Measurements from ENCODE around the gene CENPP. TPM values are rescaled to one million over a fixed set of nuclear protein-coding genes. Genes with fewer than 3 reads are reported as not detected.

Gene CENPP
- total RNA-seq, 4 donors from 2014 or later: 0.37 to 7.1 (median 3.2) TPM

GRCh38 chr9:92341578-92341977, 15.8 kb downstream of the CENPP start:
- in situ Hi-C loops (cut with MboI; ENCODE audit: low pct_ligation_motif_present in 1 of 4, low pct_unique_long_range_greater_than_20kb in 1 of 4, low sequenced_read_pairs in 3 of 4): loop anchor here in 3 of 4 donors (10.0 to 25.0 kb wide), 5 partner anchors 93 to 446 kb away; no protein-coding TSS in a partner anchor
- H3K27ac ChIP-seq: no peak overlapping the region
- peaks cover 0 to 12% (median 0%) of the 10 kb centered on the region in 4 donors for H3K4me1 ChIP-seq
- no peaks in the 10 kb centered on the region for H3K27me3 ChIP-seq
- H3K4me3 ChIP-seq: no peak overlapping the region
- intact Hi-C loops (cut with DNase I; ENCODE audit: low total_unique reads): loop anchor here (10.0 kb wide), 1 partner anchor 93 kb away; no protein-coding TSS in a partner anchor
- TF ChIP-seq CTCF (IDR thresholded peaks at IDR 0.05) (no peak), EP300 (IDR thresholded peaks at IDR 0.05; ENCODE audit: low read depth) (no peak), POLR2AphosphoS5 (IDR thresholded peaks at IDR 0.05) (no peak), POLR2A (IDR thresholded peaks at IDR 0.05) (no peak)
- WGBS, 2 donors (ENCODE audit: low coverage in 1 of 2): 100% methylated on average over 1 of the region's 1 CpG; no CpG with 5 or more reads in 1 of the 2 donors
- H3K9me3 ChIP-seq: no peaks in the 10 kb centered on the region
- DNase-seq: no peak
- no peaks in the 10 kb centered on the region for H3K36me3 ChIP-seq

GRCh38 chr9:92342825-92343488, 17.2 kb downstream of the CENPP start:
- Histone ChIP-seq H3K27ac (no peak overlapping the region), H3K27me3 (no peaks in the 10 kb centered on the region), H3K36me3 (no peaks in the 10 kb centered on the region), H3K4me1 (peaks cover 0 to 12% (median 0%) of the 10 kb centered on the region in 4 donors), H3K4me3 (no peak overlapping the region), H3K9me3 (no peaks in the 10 kb centered on the region)
- 57 to 71% methylated on average over 1 of the region's 1 CpG for WGBS, 2 donors (ENCODE audit: low coverage in 1 of 2)
- intact Hi-C loops (cut with DNase I; ENCODE audit: low total_unique reads) (loop anchor here (10.0 kb wide), 1 partner anchor 92 kb away; no protein-coding TSS in a partner anchor), in situ Hi-C loops (cut with MboI; ENCODE audit: low pct_ligation_motif_present in 1 of 4, low pct_unique_long_range_greater_than_20kb in 1 of 4, low sequenced_read_pairs in 3 of 4) (loop anchor here in 3 of 4 donors (10.0 to 25.0 kb wide), 5 partner anchors 92 to 444 kb away; no protein-coding TSS in a partner anchor)
- TF ChIP-seq EP300 (IDR thresholded peaks at IDR 0.05; ENCODE audit: low read depth): no peak
- TF ChIP-seq POLR2AphosphoS5 (IDR thresholded peaks at IDR 0.05): no peak
- TF ChIP-seq CTCF (IDR thresholded peaks at IDR 0.05): peak; percentile 23 to 41 (median 32)
- no peak for TF ChIP-seq POLR2A (IDR thresholded peaks at IDR 0.05)
- DNase-seq: no peak

- peaks cover 0 to 28% (median 11%) of the 10 kb centered on the region in 4 donors for H3K4me1 ChIP-seq
- in situ Hi-C loops (cut with MboI; ENCODE audit: low pct_ligation_motif_present in 1 of 4, low pct_unique_long_range_greater_than_20kb in 1 of 4, low sequenced_read_pairs in 3 of 4): loop anchor here in 3 of 4 donors (10.0 to 25.0 kb wide), 5 partner anchors 89 to 442 kb away; no protein-coding TSS in a partner anchor
Observed at GRCh38 chr9:92345582-92345981, 19.8 kb downstream of the CENPP start.

More at GRCh38 chr9:92345582-92345981, 19.8 kb downstream of the CENPP start:
- Histone ChIP-seq H3K27me3 (no peaks in the 10 kb centered on the region), H3K36me3 (no peaks in the 10 kb centered on the region), H3K9me3 (no peaks in the 10 kb centered on the region), H3K27ac (no peak overlapping the region), H3K4me3 (no peak overlapping the region)
- intact Hi-C loops (cut with DNase I; ENCODE audit: low total_unique reads): loop anchor here (10.0 kb wide), 1 partner anchor 89 kb away; no protein-coding TSS in a partner anchor
- DNase-seq: no peak
- TF ChIP-seq POLR2A (IDR thresholded peaks at IDR 0.05) (no peak), CTCF (IDR thresholded peaks at IDR 0.05) (no peak), EP300 (IDR thresholded peaks at IDR 0.05; ENCODE audit: low read depth) (no peak), POLR2AphosphoS5 (IDR thresholded peaks at IDR 0.05) (no peak)

Measured in transverse colon (tissue), 4 donors.